ENCODE results near the gene SCP2. TPM values are rescaled to one million over a fixed set of nuclear protein-coding genes. Genes with fewer than 3 reads are reported as not detected.

Gene SCP2
- polyA plus RNA-seq, 2 of the 4 experiments (the other 2 are of a cell fraction) = 79.0 to 124 TPM

DNA sequence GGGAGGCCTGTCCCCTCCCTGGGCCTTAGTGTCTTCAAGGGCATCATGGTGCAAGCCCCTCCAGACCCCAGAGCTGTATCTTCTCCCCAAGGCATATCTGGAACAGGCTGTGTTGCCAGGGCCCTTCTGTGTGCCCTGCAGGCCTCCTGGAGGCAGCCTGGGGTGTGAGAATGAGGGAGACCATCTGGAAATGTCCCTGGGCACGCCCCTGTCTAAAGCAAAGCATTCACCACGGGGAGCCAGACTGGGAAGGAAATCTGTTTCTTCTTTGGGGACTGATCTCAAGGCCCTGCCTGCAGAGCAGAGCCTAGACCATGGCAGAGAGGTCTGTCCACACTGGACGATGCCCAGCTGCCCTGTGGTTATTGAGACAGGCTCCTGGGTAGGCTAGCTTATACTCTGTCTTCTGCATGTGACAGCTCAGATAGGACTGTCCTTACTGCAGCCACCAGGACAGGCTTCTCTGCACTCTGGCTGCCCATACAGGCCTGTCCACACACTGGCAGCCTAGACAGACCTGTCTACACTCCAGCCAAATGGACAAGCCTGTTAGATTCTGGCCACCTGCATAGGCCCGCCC lies 159.5 kb downstream of the SCP2 start:
- no peak for DNase-seq (ENCODE audit: low read depth in 1 of 2, low spot score in 1 of 2)
- CTCF ChIA-PET = interaction anchor here (1.3 to 1.5 kb wide), 2 partner anchors 95 to 100 kb away, joined by 4 to 6 read pairs; no protein-coding TSS in a partner anchor

GRCh38 chr1:53087332-53088285 lies 160.5 kb downstream of the SCP2 start:
- DNase-seq (ENCODE audit: low read depth in 1 of 2, low spot score in 1 of 2) = no peak
- Histone ChIP-seq H3K9me3 (no peaks in the 10 kb centered on the region), H3K4me2 (no peak overlapping the region), H3K27ac (peak overlapping the region in 1 of 2 experiments; percentile 39; a peak in 1 of 6 replicates), H3K4me3 (no peak overlapping the region), H3K4me1 (peaks cover 24% of the 10 kb centered on the region)
- ATAC-seq = no peak
- ChIA-PET POLR2A (no interaction called here), CTCF (interaction anchor here (1.1 kb wide), 1 partner anchor 8 kb away, joined by 5 read pairs; no protein-coding TSS in a partner anchor)
- TF ChIP-seq, protein P1, sequence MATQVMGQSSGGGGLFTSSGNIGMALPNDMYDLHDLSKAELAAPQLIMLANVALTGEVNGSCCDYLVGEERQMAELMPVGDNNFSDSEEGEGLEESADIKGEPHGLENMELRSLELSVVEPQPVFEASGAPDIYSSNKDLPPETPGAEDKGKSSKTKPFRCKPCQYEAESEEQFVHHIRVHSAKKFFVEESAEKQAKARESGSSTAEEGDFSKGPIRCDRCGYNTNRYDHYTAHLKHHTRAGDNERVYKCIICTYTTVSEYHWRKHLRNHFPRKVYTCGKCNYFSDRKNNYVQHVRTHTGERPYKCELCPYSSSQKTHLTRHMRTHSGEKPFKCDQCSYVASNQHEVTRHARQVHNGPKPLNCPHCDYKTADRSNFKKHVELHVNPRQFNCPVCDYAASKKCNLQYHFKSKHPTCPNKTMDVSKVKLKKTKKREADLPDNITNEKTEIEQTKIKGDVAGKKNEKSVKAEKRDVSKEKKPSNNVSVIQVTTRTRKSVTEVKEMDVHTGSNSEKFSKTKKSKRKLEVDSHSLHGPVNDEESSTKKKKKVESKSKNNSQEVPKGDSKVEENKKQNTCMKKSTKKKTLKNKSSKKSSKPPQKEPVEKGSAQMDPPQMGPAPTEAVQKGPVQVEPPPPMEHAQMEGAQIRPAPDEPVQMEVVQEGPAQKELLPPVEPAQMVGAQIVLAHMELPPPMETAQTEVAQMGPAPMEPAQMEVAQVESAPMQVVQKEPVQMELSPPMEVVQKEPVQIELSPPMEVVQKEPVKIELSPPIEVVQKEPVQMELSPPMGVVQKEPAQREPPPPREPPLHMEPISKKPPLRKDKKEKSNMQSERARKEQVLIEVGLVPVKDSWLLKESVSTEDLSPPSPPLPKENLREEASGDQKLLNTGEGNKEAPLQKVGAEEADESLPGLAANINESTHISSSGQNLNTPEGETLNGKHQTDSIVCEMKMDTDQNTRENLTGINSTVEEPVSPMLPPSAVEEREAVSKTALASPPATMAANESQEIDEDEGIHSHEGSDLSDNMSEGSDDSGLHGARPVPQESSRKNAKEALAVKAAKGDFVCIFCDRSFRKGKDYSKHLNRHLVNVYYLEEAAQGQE (IDR thresholded peaks at IDR 0.05) = no peak
- TF ChIP-seq SMC3 (IDR thresholded peaks at IDR 0.05) (no peak), BCL3 (IDR thresholded peaks at IDR 0.05) (no peak), EP300 (IDR thresholded peaks at IDR 0.05) (no peak), PHF8 (IDR thresholded peaks at IDR 0.05; ENCODE audit: borderline replicate concordance, low read depth) (no peak), NPAS2 (CRISPR knock-in tag; IDR thresholded peaks at IDR 0.05; ENCODE audit: borderline replicate concordance) (no peak), RAD21 (conservative IDR thresholded peaks at IDR 0.05 in 1 of 2, IDR thresholded peaks at IDR 0.05 in 1 of 2) (no peak), ZC3H11A (IDR thresholded peaks at IDR 0.05) (no peak), EHF (CRISPR knock-in tag; IDR thresholded peaks at IDR 0.05) (no peak), RNF2 (IDR thresholded peaks at IDR 0.05; ENCODE audit: borderline replicate concordance, low read depth) (no peak), RCOR1 (IDR thresholded peaks at IDR 0.05; ENCODE audit: low read depth, low read length) (no peak), GATA3 (IDR thresholded peaks at IDR 0.05; ENCODE audit: borderline replicate concordance) (no peak), MAZ (IDR thresholded peaks at IDR 0.05; ENCODE audit: borderline replicate concordance, low read depth, low read length) (no peak)
- TF ChIP-seq, protein P2, sequence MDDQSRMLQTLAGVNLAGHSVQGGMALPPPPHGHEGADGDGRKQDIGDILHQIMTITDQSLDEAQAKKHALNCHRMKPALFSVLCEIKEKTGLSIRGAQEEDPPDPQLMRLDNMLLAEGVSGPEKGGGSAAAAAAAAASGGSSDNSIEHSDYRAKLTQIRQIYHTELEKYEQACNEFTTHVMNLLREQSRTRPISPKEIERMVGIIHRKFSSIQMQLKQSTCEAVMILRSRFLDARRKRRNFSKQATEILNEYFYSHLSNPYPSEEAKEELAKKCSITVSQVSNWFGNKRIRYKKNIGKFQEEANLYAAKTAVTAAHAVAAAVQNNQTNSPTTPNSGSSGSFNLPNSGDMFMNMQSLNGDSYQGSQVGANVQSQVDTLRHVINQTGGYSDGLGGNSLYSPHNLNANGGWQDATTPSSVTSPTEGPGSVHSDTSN (IDR thresholded peaks at IDR 0.05) = no peak
- whole genome bisulfite sequencing (ENCODE audit: missing lambda C conversion rate) = 92% methylated on average over 18 of the region's 27 CpGs
- no peak for FAIRE-seq

More for the DNA sequence above, 159.5 kb downstream of the SCP2 start:
- no peak overlapping the region for H3K4me3 ChIP-seq
- ATAC-seq (no peak), FAIRE-seq (no peak)
- no peaks in the 10 kb centered on the region for H3K9me3 ChIP-seq
- no peak overlapping the region for H3K27ac ChIP-seq
- H3K4me2 ChIP-seq = no peak overlapping the region
- peaks cover 24% of the 10 kb centered on the region for H3K4me1 ChIP-seq
- POLR2A ChIA-PET = no interaction called here
- WGBS (ENCODE audit: missing lambda C conversion rate) = 76% methylated on average over 3 of the region's 4 CpGs
- TF ChIP-seq TFCP2L1 (CRISPR knock-in tag; IDR thresholded peaks at IDR 0.05) (no peak), HMGXB4 (CRISPR knock-in tag; IDR thresholded peaks at IDR 0.05; ENCODE audit: borderline replicate concordance) (no peak), POLR2AphosphoS2 (conservative IDR thresholded peaks at IDR 0.05; ENCODE audit: low read length) (no peak), NFE2L2 (conservative IDR thresholded peaks at IDR 0.05; ENCODE audit: low read length) (no peak), FOSB (CRISPR knock-in tag; IDR thresholded peaks at IDR 0.05) (no peak), CBX2 (IDR thresholded peaks at IDR 0.05; ENCODE audit: borderline replicate concordance, low read depth) (no peak), NPAS2 (CRISPR knock-in tag; IDR thresholded peaks at IDR 0.05; ENCODE audit: borderline replicate concordance) (no peak), RNF2 (IDR thresholded peaks at IDR 0.05; ENCODE audit: borderline replicate concordance, low read depth) (no peak), SREBF2 (IDR thresholded peaks at IDR 0.05) (no peak), EHF (CRISPR knock-in tag; IDR thresholded peaks at IDR 0.05) (no peak), ESRRA (IDR thresholded peaks at IDR 0.05; ENCODE audit: borderline replicate concordance, low read length) (no peak), SMC3 (IDR thresholded peaks at IDR 0.05) (no peak)
- TF ChIP-seq, protein P3, sequence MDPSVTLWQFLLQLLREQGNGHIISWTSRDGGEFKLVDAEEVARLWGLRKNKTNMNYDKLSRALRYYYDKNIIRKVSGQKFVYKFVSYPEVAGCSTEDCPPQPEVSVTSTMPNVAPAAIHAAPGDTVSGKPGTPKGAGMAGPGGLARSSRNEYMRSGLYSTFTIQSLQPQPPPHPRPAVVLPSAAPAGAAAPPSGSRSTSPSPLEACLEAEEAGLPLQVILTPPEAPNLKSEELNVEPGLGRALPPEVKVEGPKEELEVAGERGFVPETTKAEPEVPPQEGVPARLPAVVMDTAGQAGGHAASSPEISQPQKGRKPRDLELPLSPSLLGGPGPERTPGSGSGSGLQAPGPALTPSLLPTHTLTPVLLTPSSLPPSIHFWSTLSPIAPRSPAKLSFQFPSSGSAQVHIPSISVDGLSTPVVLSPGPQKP (IDR thresholded peaks at IDR 0.05; ENCODE audit: low read depth, low read length) = no peak
